ENCODE results near the gene BSN. TPM values are rescaled to one million over a fixed set of nuclear protein-coding genes. Genes with fewer than 3 reads are reported as not detected.

The BSN gene
- polyA plus RNA-seq, 2 of the 4 experiments (the other 2 are of a cell fraction), result 0.04 to 0.08 TPM

- CTCF ChIA-PET, result interaction anchor here (0.6 to 3.5 kb wide), 5 partner anchors 9 to 202 kb away, joined by 3 to 12 read pairs (median 4); partner anchors contain the start of genes MST1 and RNF123
- no CpG with 5 or more reads among the region's 16 CpGs for WGBS (ENCODE audit: missing lambda C conversion rate)
- Histone ChIP-seq H3K4me1 (no peaks in the 10 kb centered on the region), H3K9me3 (no peaks in the 10 kb centered on the region), H3K4me3 (no peak overlapping the region), H3K27ac (no peak overlapping the region), H3K4me2 (no peak overlapping the region)
- DNase-seq (ENCODE audit: low read depth in 1 of 2, low spot score in 1 of 2) (no peak), FAIRE-seq (no peak), ATAC-seq (no peak)
- POLR2A ChIA-PET, result no interaction called here
- TF ChIP-seq KDM1A (IDR thresholded peaks at IDR 0.05; ENCODE audit: low read depth) (no peak), FOXS1 (CRISPR knock-in tag; IDR thresholded peaks at IDR 0.05) (no peak), NR3C1 (IDR thresholded peaks at IDR 0.05) (no peak), POLR2A (IDR thresholded peaks at IDR 0.05; ENCODE audit: low read length) (no peak), EHMT2 (IDR thresholded peaks at IDR 0.05; ENCODE audit: low read depth) (no peak), PBX3 (IDR thresholded peaks at IDR 0.05) (no peak), CHD4 (IDR thresholded peaks at IDR 0.05; ENCODE audit: borderline replicate concordance) (no peak), CHD2 (IDR thresholded peaks at IDR 0.05; ENCODE audit: low read length, partially characterized antibody) (no peak), MAZ (IDR thresholded peaks at IDR 0.05; ENCODE audit: borderline replicate concordance, low read depth, low read length) (no peak), TP53 (CRISPR knock-in tag; IDR thresholded peaks at IDR 0.05) (no peak), RNF2 (IDR thresholded peaks at IDR 0.05; ENCODE audit: borderline replicate concordance, low read depth) (no peak), ZFP36 (IDR thresholded peaks at IDR 0.05; ENCODE audit: borderline replicate concordance, partially characterized antibody) (no peak), HOXA7 (CRISPR knock-in tag; IDR thresholded peaks at IDR 0.05) (no peak), ATOH8 (CRISPR knock-in tag; IDR thresholded peaks at IDR 0.05; ENCODE audit: low read depth) (no peak)
Measured at GRCh38 chr3:49699281-49699979, 145.2 kb downstream of the BSN start.

- FAIRE-seq (no peak), DNase-seq (ENCODE audit: low read depth in 1 of 2, low spot score in 1 of 2) (no peak), ATAC-seq (no peak)
- POLR2A ChIA-PET, result no interaction called here
- Histone ChIP-seq H3K9me3 (no peaks in the 10 kb centered on the region), H3K4me2 (no peak overlapping the region), H3K27ac (no peak overlapping the region), H3K4me3 (no peak overlapping the region), H3K4me1 (no peaks in the 10 kb centered on the region)
- WGBS (ENCODE audit: missing lambda C conversion rate), result 92% methylated on average over 2 of the region's 8 CpGs
- TF ChIP-seq FOXS1 (CRISPR knock-in tag; IDR thresholded peaks at IDR 0.05) (no peak), GATA3 (IDR thresholded peaks at IDR 0.05; ENCODE audit: borderline replicate concordance) (no peak), KDM1A (IDR thresholded peaks at IDR 0.05; ENCODE audit: low read depth) (no peak)
- CTCF ChIA-PET, result interaction anchor here (0.6 to 5.0 kb wide), 4 partner anchors 11 to 203 kb away, joined by 4 to 44 read pairs (median 8); partner anchors contain the start of genes MST1 and RNF123
Measured at GRCh38 chr3:49700014-49700413, 145.7 kb downstream of the BSN start.

GRCh38 chr3:49700453-49701128, 146.3 kb downstream of the BSN start:
- CTCF ChIA-PET, result interaction anchor here (0.7 to 5.0 kb wide), 13 partner anchors 11 to 206 kb away, joined by 3 to 44 read pairs (median 5); partner anchors contain the start of genes AMIGO3, MST1 and RNF123
- 76% methylated on average over 11 of the region's 13 CpGs for WGBS (ENCODE audit: missing lambda C conversion rate)
- POLR2A ChIA-PET, result no interaction called here

More at GRCh38 chr3:49700453-49701128, 146.3 kb downstream of the BSN start:
- Histone ChIP-seq H3K4me3 (no peak overlapping the region), H3K4me2 (no peak overlapping the region), H3K9me3 (no peaks in the 10 kb centered on the region), H3K4me1 (no peaks in the 10 kb centered on the region), H3K27ac (no peak overlapping the region)
- TF ChIP-seq ZNF302 (CRISPR knock-in tag; IDR thresholded peaks at IDR 0.05) (no peak), ZC3H11A (IDR thresholded peaks at IDR 0.05) (no peak), CBX8 (IDR thresholded peaks at IDR 0.05) (no peak), MAFK (IDR thresholded peaks at IDR 0.05; ENCODE audit: partially characterized antibody) (no peak), NFE2L2 (conservative IDR thresholded peaks at IDR 0.05; ENCODE audit: low read length) (no peak), POLR2AphosphoS2 (conservative IDR thresholded peaks at IDR 0.05; ENCODE audit: low read length) (no peak), REST (IDR thresholded peaks at IDR 0.05) (no peak)
- no peak for DNase-seq (ENCODE audit: low read depth in 1 of 2, low spot score in 1 of 2)
- 0 out of 6 replicates have a peak, but pooled peaks of 1 of the 2 experiments have one; percentile 12 for ATAC-seq
- FAIRE-seq, result no peak
